GM23338 (cell line): ENCODE results near the gene DIP2B. TPM values are rescaled to one million over a fixed set of nuclear protein-coding genes. Genes with fewer than 3 reads are reported as not detected.

Source experiments
- ATAC-seq: fragments of 200-7000 bp; cut with Tn5 transposase; 3 replicates; pipeline ENCODE4 v1.9.1; 2020
- DNase-seq: peaks from one replicate; pipeline ENCODE4 v3.0.0-alpha.2; 2015; ENCODE audit warnings: low spot score
- H2AFZ ChIP-seq: fragments of 200-600 bp; sonication (generic); 2 replicates; pipeline ENCODE4 v1.8.0; 2016; ENCODE audit warnings: antibody characterized with exemption, mild to moderate bottlenecking, moderate library complexity
- H3F3A ChIP-seq: fragments of 200-600 bp; sonication (generic); replicated peaks from 2 replicates; pipeline ENCODE4 v1.8.0; 2017; ENCODE audit warnings: antibody characterized with exemption, mixed run types, low read depth
- H3K27ac ChIP-seq: fragments of 200-600 bp; sonication (generic); 2 replicates; pipeline ENCODE4 v1.6.1; 2016; ENCODE audit warnings: low read depth
- H3K27me3 ChIP-seq: fragments of 200-600 bp; sonication (generic); 2 replicates; pipeline ENCODE4 v1.8.0; 2016; ENCODE audit warnings: mild to moderate bottlenecking, mixed run types, moderate library complexity; ENCODE audit not compliant: insufficient read depth
- H3K36me3 ChIP-seq: fragments of 200-600 bp; sonication (generic); 2 replicates; pipeline ENCODE4 v1.8.0; 2016; ENCODE audit warnings: mild to moderate bottlenecking; ENCODE audit not compliant: insufficient read depth
- H3K4me1 ChIP-seq: fragments of 200-600 bp; sonication (generic); 2 replicates; pipeline ENCODE4 v1.8.0; 2016; ENCODE audit warnings: mild to moderate bottlenecking, moderate library complexity; ENCODE audit not compliant: insufficient read depth
- H3K4me2 ChIP-seq: fragments of 200-600 bp; sonication (generic); 2 replicates; pipeline ENCODE4 v1.7.1; 2017; ENCODE audit warnings: mixed run types
- H3K4me3 ChIP-seq: fragments of 200-600 bp; sonication (generic); 2 replicates; pipeline ENCODE4 v1.6.1; 2016; ENCODE audit warnings: mixed run types
- H3K79me2 ChIP-seq: fragments of 200-600 bp; sonication (generic); replicated peaks from 2 replicates; pipeline ENCODE4 v1.8.0; 2017; ENCODE audit warnings: mild to moderate bottlenecking; ENCODE audit not compliant: insufficient read depth
- H3K9me2 ChIP-seq: fragments of 200-600 bp; sonication (generic); 2 replicates; pipeline ENCODE4 v1.8.0; 2017; ENCODE audit not compliant: insufficient read depth
- H4K20me1 ChIP-seq: fragments of 200-600 bp; sonication (generic); replicated peaks from 2 replicates; pipeline ENCODE4 v1.8.0; 2017; ENCODE audit warnings: mild to moderate bottlenecking; ENCODE audit not compliant: insufficient read depth
- H3K27ac Mint-ChIP-seq: 2 replicates; pipeline ENCODE4 v1.8.0; 2020; ENCODE audit warnings: inconsistent platforms, mild to moderate bottlenecking, moderate library complexity, mixed read lengths
- H3K27me3 Mint-ChIP-seq: 3 replicates; pipeline ENCODE4 v1.8.0; 2022; ENCODE audit warnings: low read depth, mild to moderate bottlenecking, moderate library complexity, mixed read lengths, inconsistent platforms; ENCODE audit not compliant: insufficient read depth, poor library complexity
- H3K36me3 Mint-ChIP-seq: 3 replicates; pipeline ENCODE4 v1.8.0; 2021; ENCODE audit warnings: low read depth, mild to moderate bottlenecking, inconsistent platforms, moderate library complexity, mixed read lengths
- H3K4me1 Mint-ChIP-seq: 3 replicates; pipeline ENCODE4 v1.8.0; 2020; ENCODE audit warnings: mild to moderate bottlenecking, inconsistent platforms, mixed read lengths
- H3K4me3 Mint-ChIP-seq: 3 replicates; pipeline ENCODE4 v1.8.0; 2021; ENCODE audit warnings: moderate library complexity, mild to moderate bottlenecking, inconsistent platforms, mixed read lengths
- H3K9me3 Mint-ChIP-seq: 3 replicates; pipeline ENCODE4 v1.8.0; 2020; ENCODE audit warnings: moderate library complexity, mild to moderate bottlenecking, inconsistent platforms, mixed read lengths
- CREB1 ChIP-seq: fragments of 250-450 bp; sonication (Bioruptor Pico); IDR thresholded peaks from 2 replicates; pipeline ENCODE4 v1.5.0; 2020; ENCODE audit warnings: low read depth, mild to moderate bottlenecking, moderate library complexity
- CTCF ChIP-seq, 2 experiments: fragments of 200-600 bp in 1 of 2; sonication (generic) in 1 of 2; conservative IDR thresholded peaks; 2 replicates each; pipeline versions ENCODE4 v1.5.1 to v1.6.1; 2016 to 2017; ENCODE audit warnings: antibody characterized with exemption in 2 of 2, low read depth in 2 of 2, mild to moderate bottlenecking in 2 of 2, moderate library complexity in 1 of 2
- EZH2 ChIP-seq: fragments of 200-600 bp; sonication (generic); IDR thresholded peaks from one replicate; pipeline ENCODE4 v1.8.0; 2017; ENCODE audit warnings: antibody characterized with exemption, mild to moderate bottlenecking, low read depth; ENCODE audit not compliant: unreplicated experiment
- EZH2phosphoT487 ChIP-seq: fragments of 200-600 bp; sonication (generic); IDR thresholded peaks from one replicate; pipeline ENCODE4 v1.8.1; 2018; ENCODE audit warnings: antibody characterized with exemption; ENCODE audit not compliant: unreplicated experiment
- POLR2AphosphoS5 ChIP-seq: IDR thresholded peaks from 2 replicates; pipeline ENCODE4 v1.6.1; 2016; ENCODE audit warnings: antibody characterized with exemption, low read depth
- REST ChIP-seq: IDR thresholded peaks from one replicate; pipeline ENCODE4 v1.6.1; 2018; ENCODE audit warnings: antibody characterized with exemption; ENCODE audit not compliant: unreplicated experiment
- STAT1 ChIP-seq: IDR thresholded peaks from one replicate; pipeline ENCODE4 v1.6.1; 2016; ENCODE audit warnings: antibody characterized with exemption; ENCODE audit not compliant: unreplicated experiment
- ZNF114 ChIP-seq: fragments of 250-450 bp; sonication (Bioruptor Pico); IDR thresholded peaks from 2 replicates; pipeline ENCODE4 v1.5.0; 2020; ENCODE audit warnings: mild to moderate bottlenecking, moderate library complexity
- ZNF331 ChIP-seq: fragments of 250-450 bp; sonication (Bioruptor Pico); IDR thresholded peaks from 2 replicates; pipeline ENCODE4 v1.5.0; 2020; ENCODE audit warnings: low read depth, mild to moderate bottlenecking, moderate library complexity
- ZNF462 ChIP-seq: fragments of 250-450 bp; sonication (Bioruptor Pico); IDR thresholded peaks from 2 replicates; pipeline ENCODE4 v1.5.0; 2020; ENCODE audit warnings: mild to moderate bottlenecking, moderate library complexity
- polyA plus RNA-seq: library from polyadenylated mRNA; unstranded; fragments of >200 nt; fragmentation: Nextera tagmentation; extraction: Ambion mirVana; gene quantifications from 2 replicates; pipeline ENCODE4 v1.2.1, GENCODE V29; 2016
- total RNA-seq: library from RNA; depleted of rRNA; stranded (reverse); fragments of >200 nt; shearing (Covaris generic); gene quantifications from 2 replicates; pipeline ENCODE4 v1.2.3, GENCODE V29; 2014

Gene DIP2B
- total and polyA plus RNA-seq, 2 experiments from 2014 or later, result 8.0 to 36.4 TPM

GRCh38 chr12:50633955-50634354 is 129.2 kb downstream of the DIP2B start:
- Mint-ChIP-seq H3K27ac (no peak overlapping the region), H3K4me3 (no peak overlapping the region)

More at GRCh38 chr12:50633955-50634354, 129.2 kb downstream of the DIP2B start:
- no peak for DNase-seq
- Histone ChIP-seq H3K79me2 (0 out of 2 replicates have a peak, but pooled peaks cover 4% of the 10 kb centered on the region), H3K27me3 (no peaks in the 10 kb centered on the region), H3K9me2 (no peaks in the 10 kb centered on the region), H3K4me3 (no peak overlapping the region), H4K20me1 (no peaks in the 10 kb centered on the region), H3K4me2 (no peak overlapping the region), H3K27ac (0 out of 2 replicates have a peak overlapping the region, but pooled peaks have one; percentile 33), H3F3A (no peaks in the 10 kb centered on the region), H3K4me1 (peaks cover 4% of the 10 kb centered on the region; the same call in 1 of the 2 replicates), H2AFZ (no peak overlapping the region), H3K36me3 (peaks cover 5% of the 10 kb centered on the region; the same call in 1 of the 2 replicates)
- Mint-ChIP-seq H3K27me3 (no peaks in the 10 kb centered on the region), H3K36me3 (peaks cover 14% of the 10 kb centered on the region), H3K4me1 (peaks cover 11% of the 10 kb centered on the region), H3K9me3 (no peaks in the 10 kb centered on the region)
- TF ChIP-seq STAT1 (no peak), CREB1 (no peak), CTCF (conservative IDR thresholded peaks at IDR 0.05; ENCODE audit: low read depth in 2 of 2) (no peak), ZNF114 (CRISPR knock-in tag) (no peak), POLR2AphosphoS5 (no peak), EZH2phosphoT487 (no peak), ZNF462 (no peak), REST (no peak), ZNF331 (CRISPR knock-in tag) (no peak), EZH2 (no peak)
- ATAC-seq, result no peak
